HepG2 (cell line): ENCODE measurements around the gene ZMYND19. TPM values are rescaled to one million over a fixed set of nuclear protein-coding genes. Genes with fewer than 3 reads are reported as not detected.

Source experiments
- ATAC-seq: fragments of 200-7000 bp; cut with Tn5 transposase; 3 replicates; pipeline ENCODE4 v1.9.1; 2020; ENCODE audit warnings: mild to moderate bottlenecking, moderate library complexity
- BruUV-seq: library from RNA; stranded (reverse); fragments of 400-500 nt; replicated peaks from 2 replicates; lab custom pipeline; 2021; lab: Mats Ljungman, UMichigan
- CTCF ChIA-PET: fragments of 300-600 bp; formaldehyde crosslinking; extraction: SDS; loops from one replicate; lab custom pipeline; 2021; ENCODE audit warnings: low total read pairs, inconsistent platforms, low intra/inter-chr PET ratio; lab: Yijun Ruan, JAX
- POLR2A ChIA-PET: fragments of 350-600 bp; sonication (Branson Sonifier 250); formaldehyde crosslinking; loops from one replicate; lab custom pipeline; 2020; ENCODE audit warnings: antibody characterized with exemption, inconsistent platforms; lab: Yijun Ruan, JAX
- DNase-seq: peaks from one replicate; pipeline ENCODE4 v3.0.0-alpha.2; 2015; ENCODE audit warnings: low spot score
- FAIRE-seq: peaks from 3 replicates; lab custom pipeline; 2011; peaks lifted over from hg19 to GRCh38; lab: Jason Lieb, UNC
- H2AFZ ChIP-seq: one replicate; pipeline ENCODE4 v1.6.1; 2011; ENCODE audit warnings: low read length, inconsistent platforms
- H3K27ac ChIP-seq: fragments of 300-600 bp; 3 replicates; pipeline ENCODE4 v1.8.0; 2011; ENCODE audit warnings: mixed run types, mild to moderate bottlenecking, mixed read lengths, low read length, inconsistent platforms; ENCODE audit not compliant: insufficient read depth; ENCODE audit errors: extremely low read length
- H3K27me3 ChIP-seq, 2 experiments: fragments of 200-600 bp in 1 of 2; 2 replicates in 1 of 2; 3 replicates in 1 of 2; pipeline versions ENCODE4 v1.6.0 to v1.8.0; 2011; ENCODE audit warnings: low read length in 2 of 2, mild to moderate bottlenecking in 2 of 2, moderate library complexity in 2 of 2, inconsistent platforms in 1 of 2; ENCODE audit not compliant: insufficient read depth in 2 of 2, control insufficient read depth in 1 of 2
- H3K36me3 ChIP-seq, 2 experiments: fragments of 200-600 bp in 1 of 2; replicated peaks in 1 of 2; 2 replicates in 1 of 2; 3 replicates in 1 of 2; pipeline versions ENCODE4 v1.5.1 to v1.8.0; 2011; ENCODE audit warnings: low read length in 2 of 2, inconsistent platforms in 1 of 2; ENCODE audit not compliant: insufficient read depth in 2 of 2, control insufficient read depth in 1 of 2
- H3K4me1 ChIP-seq: 2 replicates; pipeline ENCODE4 v1.5.1; 2012; ENCODE audit warnings: low read length, inconsistent platforms; ENCODE audit not compliant: insufficient read depth
- H3K4me2 ChIP-seq: 2 replicates; pipeline ENCODE4 v1.6.0; 2011; ENCODE audit warnings: low read depth, low read length, inconsistent platforms
- H3K4me3 ChIP-seq, 3 experiments: fragments of 200-600 bp in 1 of 3; sonication (generic), shearing (Covaris generic) in 1 of 3; replicated peaks in 1 of 3; 2 replicates each; pipeline ENCODE4 v1.5.1; 2011 to 2016; ENCODE audit warnings: low read length in 3 of 3, inconsistent platforms in 2 of 3, low read depth in 2 of 3, mild to moderate bottlenecking in 2 of 3, control low read depth in 1 of 3, mixed read lengths in 1 of 3; ENCODE audit not compliant: insufficient read depth in 1 of 3
- H3K79me2 ChIP-seq: one replicate; pipeline ENCODE4 v1.6.1; 2011; ENCODE audit warnings: low read length, inconsistent platforms; ENCODE audit not compliant: insufficient read depth
- H3K9ac ChIP-seq: 2 replicates; pipeline ENCODE4 v1.6.0; 2011; ENCODE audit warnings: mild to moderate bottlenecking, low read depth, low read length, inconsistent platforms; ENCODE audit not compliant: insufficient read depth
- H3K9me3 ChIP-seq: 2 replicates; pipeline ENCODE4 v1.5.1; 2012; ENCODE audit warnings: mild to moderate bottlenecking, low read length
- H4K20me1 ChIP-seq: 2 replicates; pipeline ENCODE4 v1.6.0; 2011; ENCODE audit warnings: inconsistent platforms, mild to moderate bottlenecking, low read length, moderate library complexity; ENCODE audit not compliant: insufficient read depth
- ERF ChIP-seq: IDR thresholded peaks from 2 replicates; pipeline ENCODE4 v1.6.1; 2018; ENCODE audit warnings: missing biosample characterization, missing genetic modification reagents
- FOXM1 ChIP-seq: sonication (generic); formaldehyde crosslinking; IDR thresholded peaks from 2 replicates; pipeline ENCODE4 v1.5.0; 2020; ENCODE audit warnings: missing genetic modification reagents
- ZFP36 ChIP-seq: fragments of 150-350 bp; IDR thresholded peaks from 2 replicates; pipeline ENCODE4 v1.6.1; 2018; ENCODE audit warnings: borderline replicate concordance, low read length, low read depth; ENCODE audit not compliant: partially characterized antibody
- ZHX2 ChIP-seq, 2 experiments: sonication (generic) in 1 of 2; formaldehyde crosslinking in 1 of 2; IDR thresholded peaks; 2 replicates each; pipeline versions ENCODE4 v1.6.1 to v1.9.0; 2014 to 2022; ENCODE audit warnings: antibody characterized with exemption in 1 of 2, borderline replicate concordance in 1 of 2, inconsistent platforms in 1 of 2, low read depth in 1 of 2, missing genetic modification reagents in 1 of 2
- WGBS: methylation state at CpG from one replicate; pipeline ENCODE4 v1.1.6; 2017; ENCODE audit warnings: low lambda C conversion rate; 5-methylcytosine and 5-hydroxymethylcytosine counted together
- in situ Hi-C: cut with HindIII; loops from 2 replicates; pipeline ENCODE4 v1.10.0; 2017; ENCODE audit warnings: low pct_unique_long_range_greater_than_20kb; ENCODE audit not compliant: extremely low pct_ligation_motif_present
- intact Hi-C: fragments of 100-400 bp; cut with micrococcal nuclease; formaldehyde crosslinking; loops from one replicate; pipeline ENCODE4 v1.10.0; 2022; ENCODE audit not compliant: unreplicated experiment
- polyA plus RNA-seq, 8 experiments: library from polyadenylated mRNA; depleted of rRNA in 3 of 8; stranded (reverse) in 7 of 8; unstranded in 1 of 8; fragments of >200 nt; fragmentation: Illumina TruSeq in 4 of 8; extraction: Trizol in 4 of 8; gene quantifications; 2 replicates each; pipeline versions ENCODE4 v1.2.1 to v1.2.3, GENCODE V29; 2011 to 2016; ENCODE audit warnings: low read depth in 4 of 8, missing spikeins in 1 of 8, mixed read lengths in 1 of 8; ENCODE audit not compliant: insufficient read depth in 1 of 8
- total RNA-seq, 5 experiments: library from RNA; depleted of rRNA; stranded (reverse); fragments of >200 nt; fragmentation: Illumina TruSeq; extraction: Trizol; gene quantifications; 2 replicates each; pipeline ENCODE4 v1.2.3, GENCODE V29; 2016; ENCODE audit warnings: low read depth in 1 of 5
- TF ChIP-seq, protein P1 (sequence below): sonication (generic); formaldehyde crosslinking; IDR thresholded peaks from 2 replicates; pipeline ENCODE4 v1.8.0; 2022; ENCODE audit warnings: mild to moderate bottlenecking, missing genetic modification reagents, borderline replicate concordance
- TF ChIP-seq, protein P2 (sequence below): sonication (generic); formaldehyde crosslinking; IDR thresholded peaks from 2 replicates; pipeline ENCODE4 v1.5.1; 2020; ENCODE audit warnings: mild to moderate bottlenecking, missing genetic modification reagents, borderline replicate concordance

ZMYND19 gene
- total and polyA plus RNA-seq, 2 of the 13 experiments (the other 11 are each of a cell fraction or from before 2014, with no cell fraction given): 21.3 to 38.7 TPM

DNA sequence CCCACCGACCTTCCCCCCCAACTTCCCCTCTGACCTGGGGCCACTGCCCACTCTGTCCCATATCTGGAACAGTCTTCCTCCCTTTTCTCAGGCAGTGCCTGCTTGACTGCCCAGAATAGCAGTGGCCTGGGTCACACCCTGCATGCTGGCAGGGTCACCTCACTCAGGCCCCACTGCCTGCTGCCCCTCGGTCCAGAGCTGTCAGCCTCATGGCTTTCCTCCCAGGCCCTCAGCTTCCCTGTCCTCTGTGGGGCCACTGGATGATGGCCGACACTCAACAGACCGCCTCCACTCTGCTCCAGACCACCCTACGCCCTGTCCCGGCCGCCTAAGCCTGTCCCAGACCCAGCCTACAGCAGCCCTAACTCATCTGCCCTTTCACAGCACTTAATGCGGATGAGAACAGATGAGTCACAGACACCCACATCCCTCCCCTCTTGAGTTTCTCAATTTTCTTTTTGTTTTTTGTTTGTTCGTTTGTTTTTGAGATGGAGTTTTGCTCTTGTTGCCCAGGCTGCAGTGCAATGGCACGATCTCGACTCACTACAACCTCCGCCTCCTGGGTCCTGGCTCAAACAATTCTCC lies 46.0 kb downstream of the ZMYND19 start:
- peaks cover 0 to 2% of the 10 kb centered on the region in 2 experiments; a peak in 2 of 5 replicates for H3K27me3 ChIP-seq
- H2AFZ ChIP-seq: no peak overlapping the region
- no peak overlapping the region for H3K9ac ChIP-seq
- no peak overlapping the region for H3K27ac ChIP-seq
- in situ Hi-C loops: no loop called here
- no peak overlapping the region for H3K4me2 ChIP-seq
- POLR2A ChIA-PET: no interaction called here
- no peaks in the 10 kb centered on the region for H3K36me3 ChIP-seq
- no peak for FAIRE-seq
- H4K20me1 ChIP-seq: no peaks in the 10 kb centered on the region
- intact Hi-C loops: no loop called here
- ATAC-seq: no peak; the same call in 2 of the 3 replicates
- peaks cover 10% of the 10 kb centered on the region; the same call in 1 of the 2 replicates for H3K9me3 ChIP-seq
- H3K79me2 ChIP-seq: no peaks in the 10 kb centered on the region
- H3K4me1 ChIP-seq: no peaks in the 10 kb centered on the region; the same call in 1 of the 2 replicates
- WGBS: 64% methylated on average over 12 of the region's 12 CpGs
- CTCF ChIA-PET: no interaction called here
- DNase-seq: no peak
- H3K4me3 ChIP-seq: no peak overlapping the region
- no TSS peak for BruUV-seq
- TF ChIP-seq, protein P1, sequence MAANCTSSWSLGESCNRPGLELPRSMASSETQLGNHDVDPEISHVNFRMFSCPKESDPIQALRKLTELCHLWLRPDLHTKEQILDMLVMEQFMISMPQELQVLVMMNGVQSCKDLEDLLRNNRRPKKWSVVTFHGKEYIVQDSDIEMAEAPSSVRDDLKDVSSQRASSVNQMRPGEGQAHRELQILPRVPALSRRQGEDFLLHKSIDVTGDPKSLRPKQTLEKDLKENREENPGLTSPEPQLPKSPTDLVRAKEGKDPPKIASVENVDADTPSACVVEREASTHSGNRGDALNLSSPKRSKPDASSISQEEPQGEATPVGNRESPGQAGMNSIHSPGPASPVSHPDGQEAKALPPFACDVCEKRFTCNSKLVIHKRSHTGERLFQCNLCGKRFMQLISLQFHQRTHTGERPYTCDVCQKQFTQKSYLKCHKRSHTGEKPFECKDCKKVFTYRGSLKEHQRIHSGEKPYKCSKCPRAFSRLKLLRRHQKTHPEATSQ: no peak
- TF ChIP-seq, protein P2, sequence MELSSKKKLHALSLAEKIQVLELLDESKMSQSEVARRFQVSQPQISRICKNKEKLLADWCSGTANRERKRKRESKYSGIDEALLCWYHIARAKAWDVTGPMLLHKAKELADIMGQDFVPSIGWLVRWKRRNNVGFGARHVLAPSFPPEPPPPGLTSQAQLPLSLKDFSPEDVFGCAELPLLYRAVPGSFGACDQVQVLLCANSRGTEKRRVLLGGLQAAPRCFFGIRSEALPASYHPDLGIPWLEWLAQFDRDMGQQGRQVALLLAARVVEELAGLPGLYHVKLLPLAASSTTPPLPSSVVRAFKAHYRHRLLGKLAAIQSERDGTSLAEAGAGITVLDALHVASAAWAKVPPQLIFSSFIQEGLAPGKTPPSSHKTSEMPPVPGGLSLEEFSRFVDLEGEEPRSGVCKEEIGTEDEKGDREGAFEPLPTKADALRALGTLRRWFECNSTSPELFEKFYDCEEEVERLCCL: no peak

GRCh38 chr9:137543237-137543963 lies 46.9 kb downstream of the ZMYND19 start:
- Histone ChIP-seq H3K4me3 (no peak overlapping the region), H3K27me3 (peaks cover 0 to 2% of the 10 kb centered on the region in 2 experiments; a peak in 2 of 5 replicates), H3K9me3 (peaks cover 10% of the 10 kb centered on the region; the same call in 1 of the 2 replicates), H3K79me2 (no peaks in the 10 kb centered on the region), H2AFZ (no peak overlapping the region), H3K4me1 (no peaks in the 10 kb centered on the region; the same call in 1 of the 2 replicates), H3K36me3 (no peaks in the 10 kb centered on the region), H3K27ac (no peak overlapping the region), H3K4me2 (no peak overlapping the region), H3K9ac (no peak overlapping the region), H4K20me1 (no peaks in the 10 kb centered on the region)
- ChIA-PET POLR2A (no interaction called here), CTCF (no interaction called here)
- FAIRE-seq (no peak), ATAC-seq (no peak; the same call in 2 of the 3 replicates), DNase-seq (no peak)
- BruUV-seq: no TSS peak
- WGBS: 84% methylated on average over 9 of the region's 25 CpGs
- in situ Hi-C loops: no loop called here
- intact Hi-C loops: no loop called here
- TF ChIP-seq ERF (CRISPR knock-in tag): no peak
- no peak for TF ChIP-seq ZFP36
- TF ChIP-seq ZHX2 (IDR thresholded peaks at IDR 0.05; ENCODE audit: low read depth): no peak
- TF ChIP-seq ZHX2 (CRISPR knock-in tag; IDR thresholded peaks at IDR 0.05; ENCODE audit: borderline replicate concordance): no peak
- TF ChIP-seq FOXM1 (CRISPR knock-in tag): no peak
